Kidney capillary endothelial cell (primary cell): ENCODE results near the gene VAPB.

ENCODE experiments used
- DNase-seq: peaks from one replicate; pipeline ENCODE4 v3.0.0-alpha.2; 2018; ENCODE audit warnings: low spot score

VAPB gene

DNA sequence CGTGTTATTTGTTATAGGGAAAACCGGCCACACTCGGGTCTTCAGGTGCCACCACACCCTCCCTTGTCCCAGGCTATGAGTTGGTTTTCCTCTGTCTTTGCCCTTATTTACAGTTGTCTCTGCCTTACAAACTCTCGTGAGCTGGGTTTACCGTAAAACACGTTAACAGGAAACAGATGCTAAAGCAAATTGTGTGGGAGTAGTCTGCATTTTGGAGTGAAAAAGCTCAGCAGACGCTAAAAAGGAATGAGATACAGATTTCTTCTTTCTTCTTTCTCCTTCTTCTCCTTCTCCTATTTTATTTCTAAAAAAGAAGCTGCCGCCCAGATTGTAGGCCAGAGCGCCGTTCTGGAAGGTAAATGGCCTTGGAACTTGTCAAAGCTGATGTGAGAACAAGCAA is 74.2 kb downstream of the VAPB start:
- no peak for DNase-seq

DNA sequence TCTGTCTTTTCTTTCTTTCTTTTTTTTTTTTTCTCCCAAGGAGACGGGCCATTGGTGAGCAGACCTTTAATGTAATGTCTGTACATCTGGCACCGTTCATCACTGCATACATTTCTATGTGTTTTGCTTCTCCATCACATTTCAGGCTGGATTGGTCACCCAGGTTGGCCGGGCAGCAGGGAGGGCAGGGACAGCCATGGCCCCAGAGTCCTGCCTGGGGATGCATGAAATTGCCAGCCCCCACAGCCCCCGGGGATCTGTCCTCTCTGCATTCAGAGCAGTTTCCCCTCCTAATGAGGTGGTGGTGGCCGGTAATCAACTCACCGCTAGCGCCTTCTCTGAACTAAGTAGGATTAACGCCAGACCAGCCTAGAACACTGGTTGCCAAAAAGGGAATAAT is 75.8 kb downstream of the VAPB start:
- no peak for DNase-seq

DNA sequence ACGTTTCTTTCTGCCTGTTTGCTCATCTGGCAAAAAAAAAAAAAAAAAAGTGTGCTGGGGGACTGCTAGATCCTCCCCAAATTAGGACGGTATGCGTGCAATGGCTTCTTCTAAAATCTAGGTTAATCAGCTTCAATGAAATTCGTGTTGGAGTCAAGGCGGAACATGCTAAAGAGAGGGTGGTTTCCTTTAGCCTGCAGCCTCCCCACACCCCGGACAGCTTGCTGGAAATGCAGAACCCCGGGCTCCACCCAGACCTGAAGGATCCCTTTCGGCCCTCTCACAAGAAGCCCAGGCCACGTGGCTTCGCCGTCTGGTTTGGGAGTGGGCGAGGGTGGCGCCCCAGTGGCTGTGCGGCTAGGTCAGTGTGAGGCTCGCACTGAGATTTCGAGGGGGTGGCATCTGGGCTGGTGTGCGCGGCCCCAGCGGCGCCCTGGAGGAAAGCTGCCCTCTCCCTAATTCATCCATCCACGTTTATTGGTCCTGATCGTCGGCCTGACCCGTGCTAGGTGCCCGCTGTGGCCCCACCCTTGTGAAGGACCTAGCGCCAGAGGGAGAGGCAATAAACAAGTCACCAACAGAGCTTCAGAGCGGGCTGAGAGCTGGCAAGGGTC is 77.2 kb downstream of the VAPB start:
- no peak for DNase-seq

DNA sequence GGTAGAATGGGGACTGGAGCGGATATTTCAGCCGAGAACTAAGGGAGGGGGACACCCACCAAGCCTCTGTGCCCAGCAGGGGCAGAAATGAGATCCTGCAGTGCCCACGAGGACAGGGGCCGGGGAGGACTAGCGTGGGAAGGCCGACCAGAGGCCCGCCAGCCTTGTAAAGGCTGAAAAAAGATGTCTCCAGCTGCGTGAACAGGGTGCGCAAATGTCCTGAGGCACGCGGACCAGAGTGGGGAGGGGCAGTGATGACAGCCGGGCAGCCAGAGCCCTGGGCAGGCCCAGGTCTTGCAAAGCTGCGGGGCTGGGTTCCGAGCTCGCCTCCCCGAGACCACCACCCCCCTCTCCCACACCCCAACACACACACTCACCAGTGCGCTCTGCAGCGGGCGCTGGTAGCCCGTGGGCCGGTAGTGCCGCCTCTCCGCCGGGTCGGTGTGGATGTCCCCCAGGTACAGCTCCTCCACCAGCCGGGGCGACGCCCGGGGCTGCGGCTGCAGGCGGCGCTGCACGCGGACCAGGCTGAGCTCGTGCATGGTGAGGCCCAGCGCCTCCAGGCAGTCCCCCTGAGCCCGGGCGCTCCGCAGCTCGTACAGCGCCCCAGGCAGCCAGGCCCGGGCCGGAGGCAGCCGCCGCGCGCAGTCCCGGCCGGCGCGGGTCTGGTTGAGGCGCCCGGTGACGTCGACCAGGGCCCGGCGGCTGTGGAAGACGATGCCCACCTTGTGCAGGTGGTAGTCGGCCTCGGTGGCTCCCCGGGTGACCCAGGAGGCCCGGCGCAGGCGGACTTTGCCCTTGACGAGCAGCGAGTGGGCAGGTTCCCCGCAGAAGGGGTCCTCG is 77.9 kb downstream of the VAPB start:
- no peak for DNase-seq

DNA sequence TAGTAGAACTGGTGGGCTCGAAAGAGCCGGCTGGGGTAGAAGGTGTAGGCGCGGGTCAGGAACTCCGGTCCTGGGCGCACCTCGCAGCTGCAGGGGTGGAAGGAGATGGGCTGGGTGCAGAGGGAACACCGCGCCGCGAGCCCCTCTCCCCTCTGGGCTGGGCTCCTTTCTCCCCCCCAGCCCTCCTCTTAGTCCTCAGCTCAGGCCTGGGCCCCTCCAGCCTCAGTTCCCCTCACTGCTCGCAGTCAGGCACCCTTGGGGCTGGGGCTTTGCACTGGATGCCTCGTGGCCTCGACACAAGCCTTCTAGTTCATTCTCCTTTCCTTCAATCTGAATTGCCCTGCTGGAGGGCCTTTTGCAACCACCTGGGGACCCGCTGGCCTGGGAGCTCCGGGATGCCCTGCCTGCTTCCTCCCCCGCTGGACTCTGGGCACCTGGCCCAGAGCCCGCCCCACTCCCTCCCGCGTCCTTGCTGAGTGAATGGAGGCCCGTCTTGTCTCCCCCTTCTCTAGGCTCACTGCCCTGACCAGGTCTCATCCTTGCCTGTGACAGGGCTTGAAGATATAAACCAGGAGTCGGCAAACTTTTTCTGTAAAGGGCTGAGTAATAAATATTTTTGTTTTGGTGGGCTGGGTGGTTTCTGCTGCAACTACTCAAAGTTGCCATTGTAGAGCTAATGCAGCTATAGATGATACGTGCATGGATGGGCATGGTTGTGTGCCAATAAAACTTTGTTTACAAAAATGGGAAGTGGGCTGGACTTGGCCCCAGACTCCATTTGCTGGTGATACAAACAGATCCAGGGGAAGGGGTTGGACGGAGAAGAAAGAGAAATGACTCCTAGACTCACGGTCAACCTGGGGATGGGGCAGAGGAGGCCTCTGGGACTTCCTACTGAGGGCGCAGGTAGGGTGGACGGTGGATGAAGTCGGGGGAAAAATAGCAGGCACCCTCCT is 78.8 kb downstream of the VAPB start:
- DNase-seq: no peak

DNA sequence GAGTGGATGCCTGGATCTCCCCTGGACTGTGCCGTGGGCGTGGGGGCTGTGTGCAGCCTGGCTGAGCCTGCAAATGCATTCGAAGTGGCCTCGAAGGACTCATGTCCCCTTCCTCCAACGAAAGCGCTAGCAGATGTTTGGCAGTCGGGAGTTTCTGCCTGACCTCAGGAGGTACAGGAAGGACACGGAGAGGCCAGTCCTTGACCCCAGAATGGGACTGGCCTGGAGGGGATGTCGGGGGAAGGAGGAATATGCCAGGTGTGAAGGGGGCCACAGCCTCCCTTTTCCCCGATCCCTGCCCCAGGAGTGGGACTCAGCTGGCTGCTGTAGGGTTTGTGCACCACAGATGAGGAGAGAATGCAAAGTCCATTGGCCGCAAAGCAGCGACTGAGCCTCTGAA is 80.6 kb downstream of the VAPB start:
- DNase-seq: no peak

DNA sequence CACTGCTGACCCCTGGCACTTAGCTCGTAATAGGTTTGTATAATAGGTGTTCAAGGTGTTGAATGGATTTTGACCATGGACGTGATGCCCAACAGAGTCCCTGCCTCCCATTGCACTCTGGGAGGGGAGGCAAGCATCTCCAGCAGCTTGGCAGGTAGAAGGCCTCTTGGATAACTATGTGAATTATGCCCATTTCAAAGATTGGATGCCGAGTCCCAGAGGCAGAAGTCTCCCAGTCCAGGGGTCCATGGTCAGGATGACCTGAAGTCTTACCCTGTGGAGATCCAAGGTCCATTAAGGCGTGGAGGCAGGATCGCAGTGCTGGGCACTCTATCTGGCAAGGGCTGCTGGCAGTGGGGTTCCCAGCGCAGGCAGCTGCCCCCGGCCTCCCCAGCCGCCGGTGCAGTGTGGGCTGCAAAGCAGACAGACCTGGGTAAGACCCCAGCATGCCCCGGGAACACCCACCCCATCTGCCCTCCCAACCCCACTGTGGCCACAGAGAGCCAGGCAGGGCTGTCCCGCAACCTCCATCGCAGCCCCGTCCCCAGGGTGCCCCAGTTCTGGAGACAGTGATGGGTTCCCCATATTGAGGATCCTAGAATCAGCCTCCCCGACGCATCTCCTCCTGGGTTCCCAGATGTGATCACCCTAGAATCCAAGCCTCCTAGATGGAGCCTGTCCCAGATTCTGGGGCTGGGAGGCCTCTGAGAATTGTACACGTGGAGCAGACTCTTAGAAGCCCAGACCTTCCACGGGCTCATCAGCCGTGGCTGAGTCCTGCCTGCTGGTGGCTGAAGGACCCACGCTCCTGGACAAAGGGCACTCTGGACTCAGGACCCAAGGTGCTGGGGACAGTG is 81.5 kb downstream of the VAPB start:
- no peak for DNase-seq

DNA sequence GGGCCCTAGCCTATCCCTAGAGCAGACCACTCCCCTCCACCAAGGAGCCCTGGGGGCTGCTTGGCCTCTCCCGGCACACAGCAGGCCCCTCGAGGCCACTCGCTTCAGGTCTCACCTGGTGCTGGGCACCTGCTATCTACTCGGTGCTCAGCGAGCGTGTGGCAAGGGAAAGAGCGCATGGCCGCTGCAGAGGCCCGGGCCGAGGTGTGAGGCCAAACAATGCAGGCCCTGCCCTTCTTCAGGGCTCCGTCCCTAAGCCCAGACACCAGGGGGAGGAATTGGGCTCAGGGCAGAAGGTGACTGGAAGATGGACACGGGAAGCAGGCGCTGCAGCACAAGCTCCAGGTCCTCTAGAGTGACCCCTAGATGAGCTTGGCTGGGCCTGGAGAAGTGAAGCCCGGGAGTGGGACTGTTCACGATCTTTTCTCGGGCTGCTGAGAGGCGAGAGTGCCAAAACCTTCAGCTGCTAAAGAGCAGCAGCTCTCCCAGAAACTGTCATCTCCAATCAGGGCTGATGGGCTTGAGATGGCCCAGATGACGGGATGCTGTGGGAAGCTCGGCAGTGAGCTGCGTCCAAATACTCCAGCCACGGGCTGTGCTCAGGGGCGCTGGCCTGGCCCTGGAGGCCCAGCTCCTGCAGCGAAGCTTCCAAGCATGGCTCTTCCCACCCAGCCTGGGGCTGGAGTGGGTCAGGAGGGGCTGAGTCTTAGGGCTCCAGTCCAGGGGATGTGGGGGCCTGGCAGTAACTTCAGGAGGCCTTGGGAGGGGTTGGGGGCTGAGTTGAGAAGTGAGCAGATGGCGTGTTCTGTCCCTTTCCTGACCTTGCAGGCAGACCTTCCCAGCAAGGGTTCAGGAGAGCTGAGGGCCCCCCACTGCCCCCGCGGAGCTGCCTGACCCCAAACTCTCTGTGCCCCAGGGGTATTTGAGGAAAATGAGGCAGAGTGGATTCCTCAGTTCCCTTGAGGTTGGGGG is 82.5 kb downstream of the VAPB start:
- no peak for DNase-seq

DNA sequence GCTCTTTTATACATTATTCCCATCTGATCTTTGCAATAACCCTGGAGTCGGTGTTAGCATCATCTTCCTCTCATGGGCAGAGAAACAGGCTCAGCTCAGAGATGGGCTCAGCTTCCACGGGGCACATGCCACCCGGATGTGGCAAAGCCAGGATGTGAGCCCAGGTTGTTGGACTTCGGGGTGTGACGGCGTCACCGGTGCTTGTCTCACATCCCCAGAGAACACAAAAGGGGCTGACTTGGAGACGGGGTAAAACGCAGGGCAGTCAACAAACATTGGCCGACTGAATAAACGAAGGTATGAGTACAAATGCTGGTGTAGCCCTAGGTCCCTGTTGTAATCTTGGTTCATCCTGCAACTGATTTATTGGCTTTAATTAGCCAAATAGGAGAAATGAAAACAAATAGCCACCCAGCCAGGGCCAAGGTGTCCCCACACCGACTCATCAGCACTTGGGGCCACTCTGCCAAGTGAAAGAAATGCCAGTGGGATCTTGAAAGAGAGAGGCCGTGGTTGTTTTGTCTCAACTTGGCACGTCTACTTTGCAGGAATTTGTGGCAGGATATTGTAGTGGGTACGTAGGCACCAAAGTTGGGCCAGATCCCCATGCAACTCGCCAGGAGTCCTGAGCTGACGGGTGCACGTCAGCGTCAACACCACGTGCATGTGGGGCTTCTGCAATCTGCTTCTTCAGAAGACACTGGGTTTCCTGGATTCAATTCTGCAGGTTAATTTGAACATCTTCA is 83.4 kb downstream of the VAPB start:
- DNase-seq: no peak

DNA sequence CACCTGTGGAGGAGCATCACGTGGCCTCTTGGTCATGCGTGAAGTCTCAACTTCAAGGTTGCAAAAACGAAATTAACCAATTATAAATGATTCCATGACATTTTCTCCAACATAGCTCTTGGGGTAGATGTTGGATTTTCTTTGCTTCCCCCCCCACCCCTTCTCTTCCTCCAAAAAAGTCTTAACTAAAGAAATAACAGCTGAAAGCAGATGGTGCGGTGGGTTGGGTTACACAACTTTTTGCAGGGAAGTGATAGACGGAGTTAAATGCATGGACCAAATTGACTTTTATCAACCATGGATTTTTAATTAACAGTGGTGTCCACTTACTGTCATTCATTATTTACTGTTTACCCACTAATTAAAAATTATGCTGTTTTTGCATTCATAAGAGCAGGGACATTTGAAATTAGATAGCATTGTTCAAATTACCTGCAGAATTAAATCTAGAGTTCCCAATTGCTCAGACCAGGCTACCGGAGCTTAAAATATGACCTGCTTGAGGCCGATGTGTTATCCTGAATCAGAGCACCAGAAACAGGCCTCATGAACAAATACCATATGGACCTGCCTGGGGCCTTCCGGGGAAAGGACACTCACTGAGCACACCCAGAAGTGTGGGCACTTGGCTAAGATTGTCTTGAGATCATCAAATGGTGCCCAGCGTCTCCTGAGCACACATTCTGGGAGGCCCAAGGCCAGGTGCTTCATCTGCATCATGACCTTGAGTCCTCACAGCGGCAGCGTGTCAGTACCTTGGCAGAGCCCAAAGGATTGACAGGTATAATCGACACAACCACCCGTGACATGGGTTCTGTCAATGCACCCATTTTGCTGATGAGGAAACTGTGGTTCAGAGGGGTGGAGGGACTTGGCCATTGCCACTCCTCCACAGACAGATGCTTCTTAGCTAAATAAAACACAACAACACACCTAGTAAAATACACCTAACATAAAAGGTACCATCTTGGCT is 84.7 kb downstream of the VAPB start:
- DNase-seq: no peak

DNA sequence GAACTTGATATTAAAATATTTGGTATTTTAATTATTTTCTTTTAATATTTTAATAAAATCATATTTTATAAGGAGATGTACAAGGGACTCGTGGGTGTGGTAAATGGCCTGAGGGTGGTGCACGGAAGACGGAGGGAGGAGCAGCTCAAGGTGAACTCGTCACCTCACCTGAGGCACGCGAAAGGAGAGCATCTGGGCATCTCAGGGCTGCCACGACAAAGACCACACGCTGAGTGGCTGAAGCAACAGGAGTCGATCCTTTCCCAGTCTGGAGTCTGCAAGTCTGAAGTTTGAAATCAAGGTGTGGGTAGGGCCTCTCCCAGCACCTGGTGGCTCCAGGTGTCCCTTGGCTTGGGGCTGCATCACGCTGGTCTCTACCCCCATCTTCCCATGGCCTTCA is 86.4 kb downstream of the VAPB start:
- no peak for DNase-seq

DNA sequence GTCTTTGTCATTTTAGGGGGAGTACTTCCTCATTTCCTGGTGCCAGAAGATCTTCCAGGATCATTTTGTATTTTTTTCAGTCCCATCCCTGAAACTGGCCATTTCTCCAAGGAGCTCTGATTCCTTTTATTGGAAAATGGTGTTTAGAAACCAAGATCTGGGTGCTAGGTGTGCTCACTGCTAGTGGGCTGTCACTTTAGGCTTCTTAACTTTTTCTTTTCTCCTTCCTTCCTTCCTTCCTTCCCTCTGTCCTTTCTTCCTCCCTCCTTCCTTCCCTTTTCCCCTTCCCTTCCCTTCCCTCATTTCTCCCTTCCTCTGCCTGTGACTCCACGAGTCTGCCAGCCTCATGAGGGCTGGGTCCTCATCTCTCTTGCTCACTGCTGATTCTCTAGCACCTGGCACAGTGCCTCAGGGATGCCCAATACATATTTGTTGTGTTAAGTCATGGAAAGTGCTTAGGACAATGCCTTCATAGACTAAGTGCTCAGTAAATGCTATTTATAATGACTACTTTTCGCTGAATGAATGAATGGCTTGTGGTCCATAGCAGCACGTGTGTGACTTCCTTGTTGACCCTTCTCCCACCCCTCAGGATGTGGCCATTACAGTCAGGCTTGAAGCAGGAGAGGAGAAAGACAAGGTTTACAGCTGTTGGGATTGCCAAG is 89.2 kb downstream of the VAPB start:
- no peak for DNase-seq

DNA sequence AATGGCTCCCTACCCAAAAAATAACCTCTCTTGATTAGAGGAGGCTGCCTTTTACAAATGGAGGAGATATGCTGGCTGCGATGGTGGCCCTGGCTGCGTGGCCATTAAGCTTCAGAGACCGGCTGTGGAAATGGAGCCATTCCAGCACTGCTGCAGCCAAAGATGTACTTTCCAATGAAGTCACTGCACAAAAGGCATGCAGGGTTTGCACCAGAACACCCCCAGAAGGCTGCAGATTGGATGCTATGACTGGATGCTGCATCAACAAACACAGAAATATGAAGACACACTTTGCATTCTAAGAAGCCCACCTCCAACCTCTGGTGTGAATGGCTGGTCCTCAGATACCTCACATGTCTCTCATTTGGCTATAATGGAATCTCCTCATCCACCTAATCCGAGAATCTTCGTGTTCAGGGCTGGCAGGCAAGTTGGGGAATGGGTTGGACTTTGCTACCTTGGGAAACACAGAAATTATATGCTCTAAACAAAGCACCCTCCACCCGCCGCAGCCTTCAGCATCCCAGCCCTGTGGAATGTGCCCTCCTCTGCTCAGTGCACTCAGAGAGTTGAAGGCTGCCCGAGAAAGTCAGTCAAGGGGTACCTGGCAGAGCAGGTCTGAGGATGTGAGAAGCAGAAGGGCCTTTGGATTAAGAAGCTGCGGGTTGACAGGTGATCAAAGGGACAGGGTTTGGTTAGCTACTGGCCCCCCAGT is 90.9 kb downstream of the VAPB start:
- DNase-seq: no peak

DNA sequence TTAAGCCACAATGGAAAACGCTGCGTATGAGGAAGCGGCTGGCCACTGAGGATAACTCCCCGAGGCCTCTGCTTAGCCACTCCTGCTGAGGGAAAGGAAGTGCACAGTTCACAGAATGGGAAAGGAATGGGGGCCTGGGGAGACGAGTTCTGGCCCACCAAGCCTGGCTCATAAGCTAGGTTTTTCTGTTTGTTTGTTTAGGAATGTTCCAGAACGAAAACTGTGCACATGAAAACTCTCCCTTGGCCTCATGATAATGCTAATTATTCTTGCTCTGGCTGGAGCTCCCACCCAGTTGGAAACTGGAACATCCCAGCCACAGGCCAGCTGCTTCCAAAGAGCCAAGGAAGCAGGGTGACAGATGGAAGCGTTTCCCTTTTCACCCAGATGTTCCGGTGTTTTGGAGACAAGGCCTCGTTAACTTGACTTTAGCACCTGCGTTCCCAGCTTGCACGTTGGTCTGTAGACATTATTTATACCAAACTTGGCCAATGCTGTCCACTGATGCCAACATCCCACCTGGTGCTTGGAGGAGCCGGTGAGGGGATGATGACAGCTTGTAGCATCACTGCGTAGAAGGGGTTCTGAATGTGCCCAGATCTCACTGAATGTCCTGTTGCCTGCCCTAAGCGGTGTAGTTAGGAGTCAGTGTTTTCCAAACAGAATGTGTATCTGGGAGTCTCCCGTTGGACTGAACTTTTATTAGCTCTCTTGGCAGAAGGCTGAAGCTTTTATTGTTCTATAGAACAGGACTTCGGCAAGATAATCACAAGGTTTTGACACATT is 91.7 kb downstream of the VAPB start:
- no peak for DNase-seq

DNA sequence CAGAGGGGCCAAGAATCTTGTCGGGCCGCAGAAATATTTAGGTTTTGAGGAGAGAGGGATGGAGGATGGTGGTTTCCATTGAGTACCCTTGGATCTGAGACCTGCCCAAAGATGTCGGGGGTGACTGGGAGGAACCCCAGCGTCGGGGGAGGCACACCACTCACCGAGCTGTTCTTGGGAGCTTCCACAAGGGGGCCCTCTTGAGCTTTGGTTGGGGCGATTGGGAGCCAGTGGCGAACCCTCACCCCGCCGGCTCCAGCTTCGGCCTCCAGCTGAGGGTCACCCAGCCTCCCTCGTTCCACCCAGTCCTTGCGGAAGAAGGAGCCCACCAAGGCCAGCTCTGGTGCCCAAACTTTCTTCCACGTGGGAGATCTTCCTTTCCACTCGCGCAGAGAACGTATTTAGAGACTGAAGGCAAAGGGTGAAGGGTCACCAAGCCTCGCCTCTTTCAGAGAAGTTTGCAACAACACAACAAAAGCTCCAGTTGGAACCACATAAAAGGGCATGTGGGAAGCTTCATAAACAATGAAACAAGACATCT is 92.5 kb downstream of the VAPB start:
- peak; percentile 47 for DNase-seq

DNA sequence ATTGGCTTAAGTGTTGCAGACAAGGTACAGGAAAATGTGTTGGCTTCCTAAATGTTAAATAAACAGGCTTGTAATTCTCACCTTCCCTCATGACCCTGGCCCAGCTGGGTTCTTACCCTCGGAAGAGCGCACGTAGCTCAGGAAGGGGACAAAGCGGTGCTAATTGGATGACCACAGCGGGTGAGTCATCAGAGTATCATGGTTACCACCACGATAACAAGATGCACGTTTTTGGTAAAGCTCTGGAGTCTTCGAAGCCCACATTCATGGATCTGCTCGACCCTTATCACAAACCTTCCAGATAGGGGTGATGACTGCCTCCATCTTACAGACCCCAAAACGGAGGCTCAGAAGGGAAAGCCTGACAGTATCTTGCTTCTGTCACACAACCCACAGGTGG is 93.4 kb downstream of the VAPB start:
- DNase-seq: no peak
